ENCODE measurements around the gene MCUB.

MCUB gene

GRCh38 chr4:109723110-109723509 is 163.1 kb downstream of the MCUB start:
- Histone ChIP-seq H3K9me3 (ENCODE audit: control insufficient read depth in 2 of 2, low read length in 2 of 2) (no peaks in the 10 kb centered on the region), H3K4me3 (ENCODE audit: low read length in 2 of 2) (no peak overlapping the region), H3K9ac (ENCODE audit: low read length in 2 of 2) (no peak overlapping the region), H3K27ac (ENCODE audit: low read length) (no peak overlapping the region), H3K4me1 (ENCODE audit: control insufficient read depth, insufficient read depth, low read length) (no peaks in the 10 kb centered on the region), H3K36me3 (ENCODE audit: control insufficient read depth in 2 of 2, insufficient read depth in 2 of 2, low read length in 2 of 2) (no peaks in the 10 kb centered on the region), H3K27me3 (ENCODE audit: control insufficient read depth in 1 of 2, insufficient read depth in 2 of 2, low read length in 2 of 2) (no peaks in the 10 kb centered on the region)

DNA sequence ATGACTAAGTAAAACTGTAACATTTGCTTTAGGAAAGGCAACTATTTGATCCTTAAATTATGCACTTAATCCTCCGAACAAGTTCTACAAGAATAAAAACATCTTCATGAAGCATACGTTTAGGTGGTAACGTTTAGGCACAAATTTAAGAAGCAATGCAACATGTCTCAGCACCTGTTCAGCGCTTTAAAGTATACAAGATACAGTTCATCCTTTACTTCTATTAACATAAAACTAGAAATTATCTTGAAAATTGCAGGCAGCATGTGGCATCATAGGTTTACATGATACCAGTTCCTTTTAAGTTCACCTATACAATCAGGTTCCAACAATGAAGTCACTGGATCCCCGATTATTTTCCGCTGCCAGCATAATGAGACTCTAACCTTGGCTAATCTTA is 168.3 kb downstream of the MCUB start:
- no peak overlapping the region for H3K4me3 ChIP-seq (ENCODE audit: low read length in 2 of 2)
- no peaks in the 10 kb centered on the region for H3K27me3 ChIP-seq (ENCODE audit: control insufficient read depth in 1 of 2, insufficient read depth in 2 of 2, low read length in 2 of 2)
- H3K9ac ChIP-seq (ENCODE audit: low read length in 2 of 2): no peak overlapping the region
- no peaks in the 10 kb centered on the region for H3K9me3 ChIP-seq (ENCODE audit: control insufficient read depth in 2 of 2, low read length in 2 of 2)
- H3K27ac ChIP-seq (ENCODE audit: low read length): no peak overlapping the region
- peaks cover 10% of the 10 kb centered on the region for H3K4me1 ChIP-seq (ENCODE audit: control insufficient read depth, insufficient read depth, low read length)
- no peaks in the 10 kb centered on the region for H3K36me3 ChIP-seq (ENCODE audit: control insufficient read depth in 2 of 2, insufficient read depth in 2 of 2, low read length in 2 of 2)

DNA sequence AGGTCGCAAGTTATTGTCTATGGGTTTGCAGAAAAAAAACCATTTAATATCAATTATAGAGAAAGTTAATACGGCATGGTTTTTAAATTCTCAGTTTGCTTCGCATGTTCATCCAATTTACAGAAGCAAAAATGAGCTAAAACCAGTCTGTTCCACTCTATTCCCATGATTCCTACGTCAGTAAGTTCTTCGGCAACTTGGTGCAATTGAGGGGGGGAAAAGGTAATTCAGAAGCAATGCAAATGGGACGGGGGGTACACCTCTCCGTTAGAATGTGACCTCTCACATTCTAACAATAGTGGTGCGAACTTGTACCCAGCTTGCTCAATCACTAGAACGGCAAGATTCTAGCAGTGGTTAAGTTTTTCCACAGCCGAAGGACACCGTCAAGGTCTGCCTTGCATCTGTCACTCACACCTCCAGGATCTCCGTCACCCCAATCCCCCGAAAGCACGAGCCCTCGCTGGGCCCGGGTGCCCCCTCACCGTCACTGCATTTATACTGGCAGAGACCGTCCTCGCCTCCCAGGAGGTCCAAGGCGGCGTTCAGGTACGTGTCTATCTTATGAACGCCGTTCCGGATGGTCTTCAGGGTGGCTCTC is 169.2 kb downstream of the MCUB start:
- Histone ChIP-seq H3K36me3 (ENCODE audit: control insufficient read depth in 2 of 2, insufficient read depth in 2 of 2, low read length in 2 of 2) (no peaks in the 10 kb centered on the region), H3K27ac (ENCODE audit: low read length) (no peak overlapping the region), H3K4me3 (ENCODE audit: low read length in 2 of 2) (peak overlapping the region; percentile 90 to 92), H3K9ac (ENCODE audit: low read length in 2 of 2) (peak overlapping the region; percentile 75 to 83), H3K27me3 (ENCODE audit: control insufficient read depth in 1 of 2, insufficient read depth in 2 of 2, low read length in 2 of 2) (no peaks in the 10 kb centered on the region), H3K4me1 (ENCODE audit: control insufficient read depth, insufficient read depth, low read length) (peaks cover 10% of the 10 kb centered on the region), H3K9me3 (ENCODE audit: control insufficient read depth in 2 of 2, low read length in 2 of 2) (no peaks in the 10 kb centered on the region)

DNA sequence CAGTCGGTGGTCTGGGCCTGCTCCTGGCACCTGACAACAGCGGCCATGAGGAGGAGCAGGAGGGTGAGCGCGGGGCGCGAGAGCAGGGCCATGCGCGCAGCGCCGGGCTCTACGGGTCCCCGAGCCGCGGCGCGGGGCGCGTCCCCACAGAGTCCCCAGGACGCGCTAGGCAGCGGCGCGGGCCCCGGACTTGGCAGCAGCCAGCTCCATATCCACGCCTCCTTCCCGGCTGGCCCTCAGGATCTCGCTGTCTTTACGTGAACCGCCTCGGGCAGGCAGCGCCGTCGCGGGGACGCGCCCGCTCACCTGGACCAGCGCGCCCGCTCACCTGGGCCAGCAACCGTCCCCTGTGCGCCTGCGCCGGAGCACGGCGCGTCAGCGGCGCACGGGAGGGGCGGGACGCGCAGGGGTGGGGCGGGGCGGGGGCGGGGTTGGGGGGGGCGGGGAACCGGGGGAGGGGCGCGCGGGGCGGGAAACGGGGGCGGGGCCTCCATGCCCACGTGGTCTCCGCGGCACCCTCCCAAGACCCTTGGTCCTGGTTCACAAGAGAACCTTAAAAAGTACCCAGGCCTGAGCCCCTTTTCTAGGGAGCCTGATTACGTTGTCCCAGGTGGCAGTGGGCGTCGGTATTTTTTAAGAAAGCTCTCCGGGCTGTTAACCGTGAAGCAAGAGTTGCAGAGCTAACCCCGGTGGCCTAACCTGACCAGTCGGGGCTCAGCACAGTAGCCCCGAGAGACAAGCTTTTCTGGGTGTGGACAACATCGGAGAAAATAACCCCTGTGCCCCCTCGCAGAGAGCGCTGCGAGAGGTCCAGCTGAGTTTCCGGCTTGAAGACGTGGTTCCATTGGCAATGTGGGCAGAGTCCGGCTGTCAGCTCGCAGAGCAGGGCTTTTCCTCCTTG is 169.9 kb downstream of the MCUB start, which contains the start of gene PLA2G12A:
TSS of gene PLA2G12A (minus strand) at position 353 of the 901 bp plus-strand sequence. CDS start at position 92, 261 bp downstream.
- Histone ChIP-seq H3K9ac (ENCODE audit: low read length in 2 of 2) (peak within 1 kb of the TSS; percentile 80 to 83), H3K27ac (ENCODE audit: low read length) (peak within 1 kb of the TSS; percentile 60), H3K4me3 (ENCODE audit: low read length in 2 of 2) (peak within 1 kb of the TSS; percentile 90 to 97), H3K9me3 (ENCODE audit: control insufficient read depth in 2 of 2, low read length in 2 of 2) (no peaks in the 10 kb centered on the region), H3K4me1 (ENCODE audit: control insufficient read depth, insufficient read depth, low read length) (peaks cover 10% of the 10 kb centered on the region), H3K27me3 (ENCODE audit: control insufficient read depth in 1 of 2, insufficient read depth in 2 of 2, low read length in 2 of 2) (no peaks in the 10 kb centered on the region), H3K36me3 (ENCODE audit: control insufficient read depth in 2 of 2, insufficient read depth in 2 of 2, low read length in 2 of 2) (no peaks in the 10 kb centered on the region)

GRCh38 chr4:109730619-109731545 is 170.8 kb downstream of the MCUB start:
- peaks cover 10% of the 10 kb centered on the region for H3K4me1 ChIP-seq (ENCODE audit: control insufficient read depth, insufficient read depth, low read length)
- peak overlapping the region; percentile 60 for H3K27ac ChIP-seq (ENCODE audit: low read length)
- no peaks in the 10 kb centered on the region for H3K27me3 ChIP-seq (ENCODE audit: control insufficient read depth in 1 of 2, insufficient read depth in 2 of 2, low read length in 2 of 2)
- no peaks in the 10 kb centered on the region for H3K9me3 ChIP-seq (ENCODE audit: control insufficient read depth in 2 of 2, low read length in 2 of 2)
- peak overlapping the region; percentile 90 to 97 for H3K4me3 ChIP-seq (ENCODE audit: low read length in 2 of 2)
- peak overlapping the region; percentile 80 for H3K9ac ChIP-seq (ENCODE audit: low read length in 2 of 2)
- H3K36me3 ChIP-seq (ENCODE audit: control insufficient read depth in 2 of 2, insufficient read depth in 2 of 2, low read length in 2 of 2): no peaks in the 10 kb centered on the region

DNA sequence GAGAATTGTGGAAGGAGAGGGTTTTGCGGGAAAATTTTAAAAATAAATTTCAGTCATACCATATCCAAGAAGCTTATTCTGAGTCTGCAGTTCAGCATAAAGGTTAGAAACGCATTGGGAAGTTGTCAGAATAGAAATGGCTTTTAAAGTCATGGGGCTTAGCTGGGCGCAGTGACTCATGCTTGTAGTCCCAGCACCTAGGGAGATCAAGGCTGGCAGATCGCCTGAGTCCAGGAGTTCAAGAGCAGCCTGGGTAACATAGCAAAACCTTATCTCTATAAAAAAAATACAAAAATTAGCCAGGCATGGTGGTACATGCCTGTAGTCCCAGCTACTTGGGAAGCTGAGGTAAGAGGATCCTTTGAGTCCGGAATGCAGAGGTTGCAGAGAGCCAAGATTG is 173.7 kb downstream of the MCUB start:
- H3K27ac ChIP-seq (ENCODE audit: low read length): no peak overlapping the region
- no peaks in the 10 kb centered on the region for H3K9me3 ChIP-seq (ENCODE audit: control insufficient read depth in 2 of 2, low read length in 2 of 2)
- H3K27me3 ChIP-seq (ENCODE audit: control insufficient read depth in 1 of 2, insufficient read depth in 2 of 2, low read length in 2 of 2): no peaks in the 10 kb centered on the region
- H3K4me1 ChIP-seq (ENCODE audit: control insufficient read depth, insufficient read depth, low read length): peaks cover 10% of the 10 kb centered on the region
- no peak overlapping the region for H3K4me3 ChIP-seq (ENCODE audit: low read length in 2 of 2)
- no peak overlapping the region for H3K9ac ChIP-seq (ENCODE audit: low read length in 2 of 2)
- no peaks in the 10 kb centered on the region for H3K36me3 ChIP-seq (ENCODE audit: control insufficient read depth in 2 of 2, insufficient read depth in 2 of 2, low read length in 2 of 2)

DNA sequence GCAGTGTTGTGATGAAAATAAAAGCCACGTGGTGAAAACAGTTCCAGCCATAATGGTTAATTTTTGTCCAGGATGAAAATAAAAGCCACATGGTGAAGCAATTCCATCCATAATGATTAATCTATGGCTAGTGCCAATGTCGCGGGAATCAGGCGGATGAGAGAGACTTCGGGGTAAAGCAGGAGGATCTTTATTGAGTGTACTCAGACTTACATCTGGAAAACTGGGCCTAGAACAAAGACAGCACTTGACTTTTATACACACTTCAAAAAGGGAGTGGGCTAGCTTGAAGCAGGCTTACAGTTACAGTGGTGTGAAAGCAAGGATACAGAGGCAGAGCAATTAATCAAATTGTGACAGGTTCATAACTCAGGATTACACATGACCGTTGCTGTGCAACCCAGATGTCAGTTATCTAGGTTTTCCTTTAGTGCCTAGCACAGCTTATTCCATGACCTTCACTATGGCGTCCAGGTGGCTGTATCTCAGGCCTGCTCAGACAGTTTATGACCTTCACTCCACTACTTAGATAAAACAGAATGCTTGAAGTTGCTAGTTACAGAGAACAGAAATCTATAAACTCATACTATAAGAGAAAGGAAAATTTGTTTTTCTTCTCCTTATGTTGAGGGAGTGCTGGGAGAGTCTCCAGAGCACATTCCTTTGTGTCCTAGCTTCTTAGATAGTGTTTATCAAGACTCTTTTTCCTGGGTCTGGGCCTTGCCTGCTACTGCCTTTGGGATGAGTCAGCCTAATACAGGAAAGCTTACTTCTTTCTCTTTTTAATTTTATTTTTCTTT is 175.7 kb downstream of the MCUB start:
- Histone ChIP-seq H3K27ac (ENCODE audit: low read length) (no peak overlapping the region), H3K9ac (ENCODE audit: low read length in 2 of 2) (no peak overlapping the region), H3K9me3 (ENCODE audit: control insufficient read depth in 2 of 2, low read length in 2 of 2) (no peaks in the 10 kb centered on the region), H3K36me3 (ENCODE audit: control insufficient read depth in 2 of 2, insufficient read depth in 2 of 2, low read length in 2 of 2) (no peaks in the 10 kb centered on the region), H3K4me3 (ENCODE audit: low read length in 2 of 2) (no peak overlapping the region), H3K27me3 (ENCODE audit: control insufficient read depth in 1 of 2, insufficient read depth in 2 of 2, low read length in 2 of 2) (no peaks in the 10 kb centered on the region), H3K4me1 (ENCODE audit: control insufficient read depth, insufficient read depth, low read length) (no peaks in the 10 kb centered on the region)
